Karpas-422 (cell line): Measurements from ENCODE around the gene LPCAT2. TPM values are rescaled to one million over a fixed set of nuclear protein-coding genes. Genes with fewer than 3 reads are reported as not detected.

ENCODE experiments used
- DNase-seq: peaks from one replicate; pipeline ENCODE4 v3.0.0-alpha.2; 2015
- H2AFZ ChIP-seq: fragments of 200-600 bp; sonication (generic); 2 replicates; pipeline ENCODE4 v1.6.1; 2014; ENCODE audit warnings: antibody characterized with exemption, low read length, mixed read lengths
- H3K27ac ChIP-seq: fragments of 200-600 bp; sonication (generic); 2 replicates; pipeline ENCODE4 v1.5.1; 2014; ENCODE audit warnings: mild to moderate bottlenecking, low read length, moderate library complexity
- H3K27me3 ChIP-seq: fragments of 200-600 bp; sonication (generic); 2 replicates; pipeline ENCODE4 v1.6.1; 2014; ENCODE audit warnings: low read length, mixed read lengths
- H3K36me3 ChIP-seq: fragments of 200-600 bp; sonication (generic); 2 replicates; pipeline ENCODE4 v1.6.1; 2014; ENCODE audit warnings: low read length, mixed read lengths; ENCODE audit not compliant: insufficient read depth
- H3K4me1 ChIP-seq: fragments of 200-600 bp; sonication (generic); 2 replicates; pipeline ENCODE4 v1.6.1; 2014; ENCODE audit warnings: mild to moderate bottlenecking, low read length, mixed read lengths
- H3K4me2 ChIP-seq: fragments of 200-600 bp; sonication (generic); 2 replicates; pipeline ENCODE4 v1.6.1; 2014; ENCODE audit warnings: low read length, low read depth, mild to moderate bottlenecking; ENCODE audit not compliant: poor library complexity, severe bottlenecking
- H3K4me3 ChIP-seq: fragments of 200-600 bp; sonication (generic); 2 replicates; pipeline ENCODE4 v1.5.1; 2014; ENCODE audit warnings: mild to moderate bottlenecking, antibody characterized with exemption, low read length, mixed read lengths
- H3K79me2 ChIP-seq: fragments of 200-600 bp; sonication (generic); 2 replicates; pipeline ENCODE4 v1.6.1; 2014; ENCODE audit warnings: mild to moderate bottlenecking, low read length, mixed read lengths
- H3K9ac ChIP-seq: fragments of 200-600 bp; sonication (generic); 2 replicates; pipeline ENCODE4 v1.6.0; 2014; ENCODE audit warnings: low read length
- H3K9me2 ChIP-seq: fragments of 200-600 bp; sonication (generic), shearing (Covaris generic); replicated peaks from 2 replicates; pipeline ENCODE4 v1.6.0; 2014; ENCODE audit warnings: mild to moderate bottlenecking, low read length, moderate library complexity; ENCODE audit not compliant: insufficient read depth
- H3K9me3 ChIP-seq: fragments of 300-700, 200-600 bp; sonication (generic); 2 replicates; pipeline ENCODE4 v1.6.1; 2014; ENCODE audit warnings: low read length, mixed read lengths
- H4K20me1 ChIP-seq: fragments of 200-600 bp; sonication (generic); 2 replicates; pipeline ENCODE4 v1.6.1; 2014; ENCODE audit warnings: mild to moderate bottlenecking, antibody characterized with exemption, low read length, low read depth; ENCODE audit not compliant: insufficient read depth
- total RNA-seq: library from RNA; depleted of rRNA; stranded (reverse); fragments of >200 nt; shearing (Covaris generic); gene quantifications from 2 replicates; pipeline ENCODE4 v1.2.3, GENCODE V29; 2014; ENCODE audit warnings: low replicate concordance

Gene LPCAT2
- total RNA-seq, 1 experiment from 2014 or later: not detected

GRCh38 chr16:55477736-55478135 lies 31.1 kb upstream of the LPCAT2 start:
- H2AFZ ChIP-seq: no peak overlapping the region
- no peaks in the 10 kb centered on the region for H3K36me3 ChIP-seq
- no peak overlapping the region for H3K4me3 ChIP-seq
- H3K4me2 ChIP-seq: no peak overlapping the region
- H3K9me2 ChIP-seq: no peaks in the 10 kb centered on the region
- no peaks in the 10 kb centered on the region for H4K20me1 ChIP-seq
- H3K9me3 ChIP-seq: no peaks in the 10 kb centered on the region
- DNase-seq: no peak
- no peak overlapping the region for H3K27ac ChIP-seq
- H3K4me1 ChIP-seq: no peaks in the 10 kb centered on the region
- no peaks in the 10 kb centered on the region for H3K79me2 ChIP-seq
- no peaks in the 10 kb centered on the region for H3K27me3 ChIP-seq
- H3K9ac ChIP-seq: no peak overlapping the region

GRCh38 chr16:55478827-55479429 lies 29.9 kb upstream of the LPCAT2 start, which contains the start of gene MMP2:
MMP2 (plus strand) TSS chr16:55479198; CDS start chr16:55479480, 282 bp downstream.
- no peaks in the 10 kb centered on the region for H3K79me2 ChIP-seq
- no peak for DNase-seq
- no peaks in the 10 kb centered on the region for H3K36me3 ChIP-seq
- no peaks in the 10 kb centered on the region for H3K9me2 ChIP-seq
- no peak within 1 kb of the TSS for H3K27ac ChIP-seq
- no peak within 1 kb of the TSS for H3K4me2 ChIP-seq
- H4K20me1 ChIP-seq: no peaks in the 10 kb centered on the region
- no peaks in the 10 kb centered on the region for H3K4me1 ChIP-seq
- no peak within 1 kb of the TSS for H3K9ac ChIP-seq
- no peaks in the 10 kb centered on the region for H3K9me3 ChIP-seq
- no peak within 1 kb of the TSS for H3K4me3 ChIP-seq
- no peaks in the 10 kb centered on the region for H3K27me3 ChIP-seq
- H2AFZ ChIP-seq: no peak within 1 kb of the TSS

DNA sequence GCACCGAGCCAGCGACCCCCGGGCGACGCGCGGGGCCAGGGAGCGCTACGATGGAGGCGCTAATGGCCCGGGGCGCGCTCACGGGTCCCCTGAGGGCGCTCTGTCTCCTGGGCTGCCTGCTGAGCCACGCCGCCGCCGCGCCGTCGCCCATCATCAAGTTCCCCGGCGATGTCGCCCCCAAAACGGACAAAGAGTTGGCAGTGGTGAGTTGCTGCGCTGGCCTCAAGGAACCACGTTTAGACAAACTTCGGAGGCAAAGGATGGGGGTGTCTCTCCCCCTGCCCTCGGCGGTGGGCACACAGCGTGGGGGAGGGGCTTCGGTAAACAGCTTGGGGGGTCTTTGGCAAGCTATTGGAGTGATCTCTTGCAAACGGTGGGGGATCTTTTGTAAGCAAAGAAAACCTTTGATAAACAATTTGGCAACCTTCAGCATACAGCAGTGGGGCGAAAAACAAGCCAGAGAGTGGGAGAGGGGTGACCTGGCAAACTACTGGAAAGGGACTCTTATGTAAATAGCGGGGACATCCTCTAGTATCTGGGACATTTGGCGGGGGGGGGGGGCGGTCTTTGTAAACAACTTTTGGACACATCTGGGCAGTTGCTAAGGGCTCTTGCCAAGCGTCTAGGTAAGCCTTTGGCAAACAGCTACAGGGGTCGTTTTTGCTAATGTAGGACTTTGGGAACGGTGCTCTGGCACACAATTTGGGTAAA lies 29.3 kb upstream of the LPCAT2 start:
- Histone ChIP-seq H4K20me1 (no peaks in the 10 kb centered on the region), H2AFZ (no peak overlapping the region), H3K9me2 (no peaks in the 10 kb centered on the region), H3K36me3 (no peaks in the 10 kb centered on the region), H3K79me2 (no peaks in the 10 kb centered on the region), H3K27ac (no peak overlapping the region), H3K9me3 (no peaks in the 10 kb centered on the region), H3K4me3 (no peak overlapping the region), H3K27me3 (no peaks in the 10 kb centered on the region), H3K4me2 (no peak overlapping the region), H3K4me1 (no peaks in the 10 kb centered on the region), H3K9ac (no peak overlapping the region)
- no peak for DNase-seq

DNA sequence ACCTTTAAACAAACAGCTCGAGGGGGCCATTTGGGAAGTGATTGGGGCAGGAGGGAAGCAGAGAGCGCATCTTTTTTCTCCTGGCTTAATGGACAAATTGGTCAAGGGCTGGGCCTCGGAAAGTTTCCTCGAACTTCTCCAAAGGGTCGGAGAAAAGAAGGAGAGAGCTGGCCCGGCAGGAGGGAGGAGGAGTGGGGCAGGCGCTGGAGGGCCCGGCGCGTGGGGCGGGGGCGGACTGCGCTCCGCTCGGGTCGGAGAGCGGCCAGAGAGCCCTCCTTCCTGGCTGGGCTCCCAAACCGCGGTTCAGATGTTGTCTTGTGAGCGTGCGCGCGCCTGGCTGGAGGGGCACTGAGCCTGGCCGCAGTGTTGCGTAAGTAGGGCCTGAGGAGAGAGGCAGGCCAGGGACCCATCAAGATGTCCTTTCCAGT lies 28.6 kb upstream of the LPCAT2 start:
- Histone ChIP-seq H3K79me2 (no peaks in the 10 kb centered on the region), H3K4me1 (no peaks in the 10 kb centered on the region), H3K9me2 (no peaks in the 10 kb centered on the region), H4K20me1 (no peaks in the 10 kb centered on the region), H3K4me2 (no peak overlapping the region), H3K9me3 (no peaks in the 10 kb centered on the region), H3K4me3 (no peak overlapping the region), H3K9ac (no peak overlapping the region), H3K27me3 (no peaks in the 10 kb centered on the region), H3K36me3 (no peaks in the 10 kb centered on the region), H2AFZ (no peak overlapping the region), H3K27ac (no peak overlapping the region)
- no peak for DNase-seq

GRCh38 chr16:55481023-55481422 lies 27.8 kb upstream of the LPCAT2 start:
- Histone ChIP-seq H3K27me3 (no peaks in the 10 kb centered on the region), H3K4me2 (no peak overlapping the region), H3K79me2 (no peaks in the 10 kb centered on the region), H4K20me1 (no peaks in the 10 kb centered on the region), H3K9me2 (no peaks in the 10 kb centered on the region), H3K9ac (no peak overlapping the region), H2AFZ (no peak overlapping the region), H3K4me1 (no peaks in the 10 kb centered on the region), H3K36me3 (no peaks in the 10 kb centered on the region), H3K4me3 (no peak overlapping the region), H3K9me3 (no peaks in the 10 kb centered on the region), H3K27ac (no peak overlapping the region)
- DNase-seq: no peak

DNA sequence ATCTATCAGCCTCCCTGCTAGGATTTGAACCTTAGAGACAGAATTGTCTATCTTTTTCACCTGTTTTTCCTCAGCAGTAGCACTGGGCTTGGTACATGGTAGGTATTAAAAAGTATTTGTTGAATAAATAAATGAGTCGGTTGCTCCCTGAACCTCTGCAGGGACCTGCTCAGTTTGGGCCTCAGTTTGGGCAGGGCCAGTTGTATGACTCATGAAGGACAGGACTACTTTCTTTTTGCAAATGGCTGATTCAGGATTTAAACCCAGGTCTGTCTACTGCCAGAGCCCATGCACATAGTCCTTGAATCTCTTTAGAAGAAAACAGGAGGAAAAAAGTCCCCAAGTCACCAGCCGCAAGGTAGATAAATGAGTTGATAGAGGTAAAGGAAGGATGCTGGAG lies 26.8 kb upstream of the LPCAT2 start:
- Histone ChIP-seq H3K4me1 (no peaks in the 10 kb centered on the region), H3K27me3 (no peaks in the 10 kb centered on the region), H3K9ac (no peak overlapping the region), H3K4me3 (no peak overlapping the region), H3K4me2 (no peak overlapping the region), H3K27ac (no peak overlapping the region), H3K79me2 (no peaks in the 10 kb centered on the region), H2AFZ (no peak overlapping the region), H3K36me3 (no peaks in the 10 kb centered on the region), H3K9me3 (no peaks in the 10 kb centered on the region), H4K20me1 (no peaks in the 10 kb centered on the region), H3K9me2 (no peaks in the 10 kb centered on the region)
- no peak for DNase-seq

- no peaks in the 10 kb centered on the region for H4K20me1 ChIP-seq
- H3K9me2 ChIP-seq: no peaks in the 10 kb centered on the region
- H3K27me3 ChIP-seq: no peaks in the 10 kb centered on the region
- DNase-seq: no peak
- H3K27ac ChIP-seq: no peak overlapping the region
- H3K4me2 ChIP-seq: no peak overlapping the region
- no peaks in the 10 kb centered on the region for H3K79me2 ChIP-seq
- no peaks in the 10 kb centered on the region for H3K4me1 ChIP-seq
- H2AFZ ChIP-seq: no peak overlapping the region
- H3K4me3 ChIP-seq: no peak overlapping the region
- no peaks in the 10 kb centered on the region for H3K9me3 ChIP-seq
- no peak overlapping the region for H3K9ac ChIP-seq
- no peaks in the 10 kb centered on the region for H3K36me3 ChIP-seq
Observed at GRCh38 chr16:55487048-55487803, 21.6 kb upstream of the LPCAT2 start.

DNA sequence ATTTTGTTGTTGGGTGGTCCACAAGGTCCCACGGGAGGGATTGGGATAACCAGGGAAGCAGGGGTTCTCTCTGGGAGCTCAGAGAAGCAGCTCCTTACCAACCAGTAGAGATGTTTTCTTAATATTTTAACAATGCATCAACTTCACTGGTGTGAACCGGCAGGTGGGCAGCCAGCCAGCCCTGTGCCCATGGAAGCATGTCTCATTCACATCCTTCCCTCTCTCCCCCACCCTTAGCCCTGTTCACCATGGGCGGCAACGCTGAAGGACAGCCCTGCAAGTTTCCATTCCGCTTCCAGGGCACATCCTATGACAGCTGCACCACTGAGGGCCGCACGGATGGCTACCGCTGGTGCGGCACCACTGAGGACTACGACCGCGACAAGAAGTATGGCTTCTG lies 20.6 kb upstream of the LPCAT2 start:
- no peaks in the 10 kb centered on the region for H3K27me3 ChIP-seq
- no peaks in the 10 kb centered on the region for H3K79me2 ChIP-seq
- H3K4me2 ChIP-seq: no peak overlapping the region
- H3K9me2 ChIP-seq: no peaks in the 10 kb centered on the region
- H2AFZ ChIP-seq: no peak overlapping the region
- H3K9ac ChIP-seq: no peak overlapping the region
- DNase-seq: no peak
- H3K9me3 ChIP-seq: no peaks in the 10 kb centered on the region
- no peaks in the 10 kb centered on the region for H3K4me1 ChIP-seq
- no peaks in the 10 kb centered on the region for H3K36me3 ChIP-seq
- H3K27ac ChIP-seq: no peak overlapping the region
- no peak overlapping the region for H3K4me3 ChIP-seq
- no peaks in the 10 kb centered on the region for H4K20me1 ChIP-seq
